Measurements from ENCODE around the gene ENTPD7.

GRCh38 chr10:99674762-99675161 is 15.5 kb downstream of the ENTPD7 start:
- TF ChIP-seq, protein P1, sequence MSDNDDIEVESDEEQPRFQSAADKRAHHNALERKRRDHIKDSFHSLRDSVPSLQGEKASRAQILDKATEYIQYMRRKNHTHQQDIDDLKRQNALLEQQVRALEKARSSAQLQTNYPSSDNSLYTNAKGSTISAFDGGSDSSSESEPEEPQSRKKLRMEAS (IDR thresholded peaks at IDR 0.05) = no peak
- TF ChIP-seq CTCF (IDR thresholded peaks at IDR 0.05; ENCODE audit: control extremely low read depth in 1 of 3, insufficient read depth in 1 of 3, low read depth in 1 of 3, low read length in 3 of 3) (no peak), GABPA (IDR thresholded peaks at IDR 0.05; ENCODE audit: borderline replicate concordance, insufficient read depth, low read length) (no peak), MAFK (IDR thresholded peaks at IDR 0.05; ENCODE audit: low read depth, low read length) (no peak)
